SK-N-SH treated with all-trans-retinoic acid at 6 μM for 48 hours (cell line): ENCODE measurements around the gene LPCAT3.

Experiments
- ATAC-seq: fragments of 200-7000 bp; cut with Tn5 transposase; 3 replicates; pipeline ENCODE4 v1.9.1; 2020; ENCODE audit warnings: mild to moderate bottlenecking, moderate library complexity
- ARNTL ChIP-seq: fragments of 450-650 bp; formaldehyde crosslinking; IDR thresholded peaks from 2 replicates; pipeline ENCODE4 v1.5.0; 2020; ENCODE audit warnings: low read depth, mild to moderate bottlenecking, moderate library complexity, borderline replicate concordance
- CSDC2 ChIP-seq: fragments of 250-450 bp; sonication (Bioruptor Pico); IDR thresholded peaks from 2 replicates; pipeline ENCODE4 v1.5.0; 2020; ENCODE audit warnings: mild to moderate bottlenecking, moderate library complexity
- ESRRG ChIP-seq: fragments of 250-450 bp; sonication (Bioruptor Pico); IDR thresholded peaks from 2 replicates; pipeline ENCODE4 v1.6.1; 2021; ENCODE audit warnings: mild to moderate bottlenecking
- GLIS3 ChIP-seq: fragments of 250-450 bp; sonication (Bioruptor Pico); IDR thresholded peaks from 2 replicates; pipeline ENCODE4 v1.5.0; 2020; ENCODE audit warnings: mild to moderate bottlenecking, moderate library complexity
- ISL1 ChIP-seq: fragments of 250-450 bp; sonication (Bioruptor Pico); IDR thresholded peaks from 2 replicates; pipeline ENCODE4 v2.1.2; 2022; ENCODE audit warnings: mild to moderate bottlenecking, moderate library complexity
- OSR1 ChIP-seq: fragments of 250-450 bp; sonication (Bioruptor Pico); IDR thresholded peaks from 2 replicates; pipeline ENCODE4 v1.8.0; 2022; ENCODE audit warnings: moderate library complexity, mild to moderate bottlenecking, inconsistent platforms
- PPARA ChIP-seq: fragments of 250-450 bp; sonication (Bioruptor Pico); IDR thresholded peaks from 2 replicates; pipeline ENCODE4 v1.5.0; 2020; ENCODE audit warnings: mild to moderate bottlenecking, borderline replicate concordance
- RARB ChIP-seq: fragments of 250-450 bp; sonication (Bioruptor Pico); IDR thresholded peaks from 2 replicates; pipeline ENCODE4 v1.8.0; 2021; ENCODE audit warnings: mild to moderate bottlenecking, moderate library complexity
- SNAI2 ChIP-seq: fragments of 250-450 bp; sonication (Bioruptor Pico); IDR thresholded peaks from 2 replicates; pipeline ENCODE4 v1.5.0; 2020; ENCODE audit warnings: mild to moderate bottlenecking, moderate library complexity
- TOX ChIP-seq: fragments of 250-450 bp; sonication (Bioruptor Pico); IDR thresholded peaks from 2 replicates; pipeline ENCODE4 v1.8.0; 2021; ENCODE audit warnings: mild to moderate bottlenecking, moderate library complexity, borderline replicate concordance
- ZC3H10 ChIP-seq: fragments of 250-450 bp; sonication (Bioruptor Pico); IDR thresholded peaks from 2 replicates; pipeline ENCODE4 v1.5.1; 2021; ENCODE audit warnings: mild to moderate bottlenecking, moderate library complexity
- ZFP3 ChIP-seq: fragments of 250-450 bp; sonication (Bioruptor Pico); IDR thresholded peaks from 2 replicates; pipeline ENCODE4 v1.5.0; 2020; ENCODE audit warnings: mild to moderate bottlenecking, moderate library complexity
- ZFP30 ChIP-seq: fragments of 450-650 bp; formaldehyde crosslinking; IDR thresholded peaks from 2 replicates; pipeline ENCODE4 v1.5.0; 2022; ENCODE audit warnings: mild to moderate bottlenecking, moderate library complexity
- ZNF565 ChIP-seq: fragments of 450-650 bp; formaldehyde crosslinking; conservative IDR thresholded peaks from 2 replicates; pipeline ENCODE4 v1.5.0; 2020; ENCODE audit warnings: low read depth, mild to moderate bottlenecking, moderate library complexity
- ZNF70 ChIP-seq: fragments of 450-650 bp; formaldehyde crosslinking; IDR thresholded peaks from 2 replicates; pipeline ENCODE4 v1.5.0; 2020; ENCODE audit warnings: mild to moderate bottlenecking, moderate library complexity
- TF ChIP-seq, protein P1 (sequence below): fragments of 250-450 bp; sonication (Bioruptor Pico); IDR thresholded peaks from 2 replicates; pipeline ENCODE4 v1.5.1; 2021; ENCODE audit warnings: mild to moderate bottlenecking, moderate library complexity
- TF ChIP-seq, protein P2 (sequence below): fragments of 250-450 bp; sonication (Bioruptor Pico); IDR thresholded peaks from 2 replicates; pipeline ENCODE4 v1.5.0; 2020; ENCODE audit warnings: mild to moderate bottlenecking, moderate library complexity
- TF ChIP-seq, protein P3 (sequence below): fragments of 250-450 bp; sonication (Bioruptor Pico); IDR thresholded peaks from 2 replicates; pipeline ENCODE4 v1.8.0; 2021; ENCODE audit warnings: low read depth, mild to moderate bottlenecking, moderate library complexity, borderline replicate concordance
- TF ChIP-seq, protein P4 (sequence below): fragments of 250-450 bp; sonication (Bioruptor Pico); IDR thresholded peaks from 2 replicates; pipeline ENCODE4 v1.5.1; 2020; ENCODE audit warnings: low read depth, mild to moderate bottlenecking, moderate library complexity
- TF ChIP-seq, protein P5 (sequence below): fragments of 250-450 bp; sonication (Bioruptor Pico); IDR thresholded peaks from 2 replicates; pipeline ENCODE4 v1.8.0; 2020; ENCODE audit warnings: mild to moderate bottlenecking, moderate library complexity, borderline replicate concordance

The LPCAT3 gene

DNA sequence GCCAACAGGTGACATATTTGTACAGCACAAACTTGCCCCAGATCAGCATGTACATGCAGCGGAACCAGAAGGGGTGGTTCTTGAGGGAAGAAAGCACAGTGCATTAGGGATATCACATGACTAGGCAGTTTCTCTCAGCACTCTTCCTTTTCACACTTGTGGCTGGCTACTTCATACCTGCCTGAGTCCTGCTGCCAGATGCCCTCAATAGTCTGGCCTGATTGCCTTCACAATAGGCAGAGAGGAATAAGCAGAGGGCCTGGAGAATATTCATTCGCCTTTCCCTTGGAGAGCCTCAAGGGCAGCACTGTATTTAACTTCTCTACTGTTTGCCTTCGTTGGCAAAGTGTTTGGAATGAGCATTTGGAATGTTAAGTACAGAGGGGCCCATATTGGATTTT is 39.7 kb downstream of the LPCAT3 start:
- TF ChIP-seq TOX (CRISPR knock-in tag) (no peak), ZNF565 (CRISPR knock-in tag) (no peak), RARB (CRISPR knock-in tag) (no peak), ISL1 (CRISPR knock-in tag) (no peak), ZC3H10 (no peak), CSDC2 (CRISPR knock-in tag) (no peak), OSR1 (CRISPR knock-in tag) (no peak), SNAI2 (no peak), ZNF70 (CRISPR knock-in tag) (no peak), ESRRG (no peak), ZFP3 (CRISPR knock-in tag) (no peak), ARNTL (no peak), PPARA (CRISPR knock-in tag) (no peak), ZFP30 (CRISPR knock-in tag) (no peak), GLIS3 (CRISPR knock-in tag) (no peak)
- TF ChIP-seq, protein P1, sequence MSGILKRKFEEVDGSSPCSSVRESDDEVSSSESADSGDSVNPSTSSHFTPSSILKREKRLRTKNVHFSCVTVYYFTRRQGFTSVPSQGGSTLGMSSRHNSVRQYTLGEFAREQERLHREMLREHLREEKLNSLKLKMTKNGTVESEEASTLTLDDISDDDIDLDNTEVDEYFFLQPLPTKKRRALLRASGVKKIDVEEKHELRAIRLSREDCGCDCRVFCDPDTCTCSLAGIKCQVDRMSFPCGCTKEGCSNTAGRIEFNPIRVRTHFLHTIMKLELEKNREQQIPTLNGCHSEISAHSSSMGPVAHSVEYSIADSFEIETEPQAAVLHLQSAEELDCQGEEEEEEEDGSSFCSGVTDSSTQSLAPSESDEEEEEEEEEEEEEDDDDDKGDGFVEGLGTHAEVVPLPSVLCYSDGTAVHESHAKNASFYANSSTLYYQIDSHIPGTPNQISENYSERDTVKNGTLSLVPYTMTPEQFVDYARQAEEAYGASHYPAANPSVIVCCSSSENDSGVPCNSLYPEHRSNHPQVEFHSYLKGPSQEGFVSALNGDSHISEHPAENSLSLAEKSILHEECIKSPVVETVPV (CRISPR knock-in tag): no peak
- TF ChIP-seq, protein P2, sequence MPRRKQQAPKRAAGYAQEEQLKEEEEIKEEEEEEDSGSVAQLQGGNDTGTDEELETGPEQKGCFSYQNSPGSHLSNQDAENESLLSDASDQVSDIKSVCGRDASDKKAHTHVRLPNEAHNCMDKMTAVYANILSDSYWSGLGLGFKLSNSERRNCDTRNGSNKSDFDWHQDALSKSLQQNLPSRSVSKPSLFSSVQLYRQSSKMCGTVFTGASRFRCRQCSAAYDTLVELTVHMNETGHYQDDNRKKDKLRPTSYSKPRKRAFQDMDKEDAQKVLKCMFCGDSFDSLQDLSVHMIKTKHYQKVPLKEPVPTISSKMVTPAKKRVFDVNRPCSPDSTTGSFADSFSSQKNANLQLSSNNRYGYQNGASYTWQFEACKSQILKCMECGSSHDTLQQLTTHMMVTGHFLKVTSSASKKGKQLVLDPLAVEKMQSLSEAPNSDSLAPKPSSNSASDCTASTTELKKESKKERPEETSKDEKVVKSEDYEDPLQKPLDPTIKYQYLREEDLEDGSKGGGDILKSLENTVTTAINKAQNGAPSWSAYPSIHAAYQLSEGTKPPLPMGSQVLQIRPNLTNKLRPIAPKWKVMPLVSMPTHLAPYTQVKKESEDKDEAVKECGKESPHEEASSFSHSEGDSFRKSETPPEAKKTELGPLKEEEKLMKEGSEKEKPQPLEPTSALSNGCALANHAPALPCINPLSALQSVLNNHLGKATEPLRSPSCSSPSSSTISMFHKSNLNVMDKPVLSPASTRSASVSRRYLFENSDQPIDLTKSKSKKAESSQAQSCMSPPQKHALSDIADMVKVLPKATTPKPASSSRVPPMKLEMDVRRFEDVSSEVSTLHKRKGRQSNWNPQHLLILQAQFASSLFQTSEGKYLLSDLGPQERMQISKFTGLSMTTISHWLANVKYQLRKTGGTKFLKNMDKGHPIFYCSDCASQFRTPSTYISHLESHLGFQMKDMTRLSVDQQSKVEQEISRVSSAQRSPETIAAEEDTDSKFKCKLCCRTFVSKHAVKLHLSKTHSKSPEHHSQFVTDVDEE (CRISPR knock-in tag): no peak
- TF ChIP-seq, protein P3, sequence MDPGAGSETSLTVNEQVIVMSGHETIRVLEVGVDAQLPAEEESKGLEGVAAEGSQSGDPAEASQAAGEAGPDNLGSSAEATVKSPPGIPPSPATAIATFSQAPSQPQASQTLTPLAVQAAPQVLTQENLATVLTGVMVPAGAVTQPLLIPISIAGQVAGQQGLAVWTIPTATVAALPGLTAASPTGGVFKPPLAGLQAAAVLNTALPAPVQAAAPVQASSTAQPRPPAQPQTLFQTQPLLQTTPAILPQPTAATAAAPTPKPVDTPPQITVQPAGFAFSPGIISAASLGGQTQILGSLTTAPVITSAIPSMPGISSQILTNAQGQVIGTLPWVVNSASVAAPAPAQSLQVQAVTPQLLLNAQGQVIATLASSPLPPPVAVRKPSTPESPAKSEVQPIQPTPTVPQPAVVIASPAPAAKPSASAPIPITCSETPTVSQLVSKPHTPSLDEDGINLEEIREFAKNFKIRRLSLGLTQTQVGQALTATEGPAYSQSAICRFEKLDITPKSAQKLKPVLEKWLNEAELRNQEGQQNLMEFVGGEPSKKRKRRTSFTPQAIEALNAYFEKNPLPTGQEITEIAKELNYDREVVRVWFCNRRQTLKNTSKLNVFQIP: no peak
- TF ChIP-seq, protein P4, sequence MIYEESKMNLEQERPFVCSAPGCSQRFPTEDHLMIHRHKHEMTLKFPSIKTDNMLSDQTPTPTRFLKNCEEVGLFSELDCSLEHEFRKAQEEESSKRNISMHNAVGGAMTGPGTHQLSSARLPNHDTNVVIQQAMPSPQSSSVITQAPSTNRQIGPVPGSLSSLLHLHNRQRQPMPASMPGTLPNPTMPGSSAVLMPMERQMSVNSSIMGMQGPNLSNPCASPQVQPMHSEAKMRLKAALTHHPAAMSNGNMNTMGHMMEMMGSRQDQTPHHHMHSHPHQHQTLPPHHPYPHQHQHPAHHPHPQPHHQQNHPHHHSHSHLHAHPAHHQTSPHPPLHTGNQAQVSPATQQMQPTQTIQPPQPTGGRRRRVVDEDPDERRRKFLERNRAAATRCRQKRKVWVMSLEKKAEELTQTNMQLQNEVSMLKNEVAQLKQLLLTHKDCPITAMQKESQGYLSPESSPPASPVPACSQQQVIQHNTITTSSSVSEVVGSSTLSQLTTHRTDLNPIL: no peak
- TF ChIP-seq, protein P5, sequence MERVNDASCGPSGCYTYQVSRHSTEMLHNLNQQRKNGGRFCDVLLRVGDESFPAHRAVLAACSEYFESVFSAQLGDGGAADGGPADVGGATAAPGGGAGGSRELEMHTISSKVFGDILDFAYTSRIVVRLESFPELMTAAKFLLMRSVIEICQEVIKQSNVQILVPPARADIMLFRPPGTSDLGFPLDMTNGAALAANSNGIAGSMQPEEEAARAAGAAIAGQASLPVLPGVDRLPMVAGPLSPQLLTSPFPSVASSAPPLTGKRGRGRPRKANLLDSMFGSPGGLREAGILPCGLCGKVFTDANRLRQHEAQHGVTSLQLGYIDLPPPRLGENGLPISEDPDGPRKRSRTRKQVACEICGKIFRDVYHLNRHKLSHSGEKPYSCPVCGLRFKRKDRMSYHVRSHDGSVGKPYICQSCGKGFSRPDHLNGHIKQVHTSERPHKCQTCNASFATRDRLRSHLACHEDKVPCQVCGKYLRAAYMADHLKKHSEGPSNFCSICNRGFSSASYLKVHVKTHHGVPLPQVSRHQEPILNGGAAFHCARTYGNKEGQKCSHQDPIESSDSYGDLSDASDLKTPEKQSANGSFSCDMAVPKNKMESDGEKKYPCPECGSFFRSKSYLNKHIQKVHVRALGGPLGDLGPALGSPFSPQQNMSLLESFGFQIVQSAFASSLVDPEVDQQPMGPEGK (CRISPR knock-in tag): no peak
- no peak for ATAC-seq

DNA sequence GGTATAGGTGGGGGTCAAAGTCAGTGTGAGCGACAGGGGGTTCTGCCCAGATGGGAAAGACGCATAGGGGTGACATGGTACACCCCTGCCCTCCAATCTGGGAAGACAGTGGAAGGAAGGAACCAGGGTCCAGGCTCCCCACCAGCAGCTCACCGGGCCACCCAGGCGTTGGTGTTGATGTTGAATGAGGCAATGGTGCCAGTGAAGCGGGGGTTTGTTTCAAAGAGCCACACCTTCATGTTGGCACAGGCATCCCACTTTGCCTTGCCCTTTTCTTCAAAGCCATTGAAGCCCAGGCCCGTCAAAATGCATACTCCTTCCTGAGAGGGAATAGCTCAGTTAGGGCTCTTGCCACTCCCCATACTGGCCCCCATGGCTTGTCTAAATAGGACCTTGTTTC is 40.1 kb downstream of the LPCAT3 start:
- no peak for ATAC-seq
- no peak for TF ChIP-seq ZNF70 (CRISPR knock-in tag)

DNA sequence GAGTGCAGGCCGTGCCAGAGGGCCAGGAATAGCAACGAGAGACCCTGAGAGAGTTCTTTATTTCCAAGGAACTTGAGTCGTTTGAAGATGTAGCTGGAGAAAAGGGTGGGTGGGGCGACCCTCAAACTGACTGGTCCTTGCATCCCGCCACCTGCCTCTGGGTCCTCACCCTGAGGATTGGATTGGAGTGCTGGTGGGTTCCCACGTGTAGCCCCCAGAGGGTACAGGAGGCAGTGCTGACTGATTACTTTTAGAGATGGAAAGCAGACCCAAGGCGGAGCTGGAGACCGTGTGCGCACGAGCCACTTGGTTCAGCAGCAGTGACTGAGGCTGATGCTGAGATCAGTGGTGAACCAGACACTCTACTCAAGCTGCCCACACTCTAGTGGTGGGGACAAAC is 40.6 kb downstream of the LPCAT3 start:
- TF ChIP-seq PPARA (CRISPR knock-in tag) (no peak), ZC3H10 (no peak), ESRRG (no peak), ZFP3 (CRISPR knock-in tag) (no peak)
- TF ChIP-seq, protein P2 (CRISPR knock-in tag): no peak

More for the DNA sequence above, 40.6 kb downstream of the LPCAT3 start:
- ATAC-seq: no peak
